ENCODE results near the gene AHRR.

AHRR gene

DNA sequence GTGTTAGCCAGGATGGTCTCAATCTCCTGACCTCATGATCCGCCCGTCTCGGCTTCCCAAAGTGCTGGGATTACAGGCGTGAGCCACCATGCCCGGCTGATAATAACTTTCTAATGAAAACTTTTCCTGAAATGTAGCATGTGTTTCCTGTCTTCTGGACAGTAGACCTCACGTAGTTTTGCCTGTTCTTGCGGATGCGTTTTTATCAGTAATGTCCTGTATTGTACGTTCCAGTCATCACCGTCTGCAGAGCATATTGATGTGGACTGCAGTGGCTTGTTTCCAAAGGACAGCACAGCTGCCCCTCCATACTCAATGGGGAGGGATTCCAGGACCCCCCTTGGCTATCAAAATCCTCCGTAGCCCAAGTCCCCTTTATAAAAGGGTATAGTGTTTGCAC lies 134.3 kb downstream of the AHRR start:
- TF ChIP-seq SUZ12 (IDR thresholded peaks at IDR 0.05) (no peak), LEF1 (IDR thresholded peaks at IDR 0.05; ENCODE audit: borderline replicate concordance) (no peak), FOXK2 (IDR thresholded peaks at IDR 0.05) (no peak), ZNF384 (IDR thresholded peaks at IDR 0.05) (no peak), HDGF (IDR thresholded peaks at IDR 0.05; ENCODE audit: borderline replicate concordance) (no peak), CTBP1 (IDR thresholded peaks at IDR 0.05; ENCODE audit: borderline replicate concordance) (no peak), FOXA1 (IDR thresholded peaks at IDR 0.05) (no peak), SP1 (IDR thresholded peaks at IDR 0.05) (no peak), TARDBP (IDR thresholded peaks at IDR 0.05) (no peak), BHLHE40 (IDR thresholded peaks at IDR 0.05; ENCODE audit: borderline replicate concordance) (no peak), ELF4 (IDR thresholded peaks at IDR 0.05) (no peak), L3MBTL2 (conservative IDR thresholded peaks at IDR 0.05) (no peak), NFRKB (IDR thresholded peaks at IDR 0.05) (no peak), ARNT (IDR thresholded peaks at IDR 0.05) (no peak), FOXM1 (IDR thresholded peaks at IDR 0.05; ENCODE audit: borderline replicate concordance) (no peak)
- TF ChIP-seq, protein P1, sequence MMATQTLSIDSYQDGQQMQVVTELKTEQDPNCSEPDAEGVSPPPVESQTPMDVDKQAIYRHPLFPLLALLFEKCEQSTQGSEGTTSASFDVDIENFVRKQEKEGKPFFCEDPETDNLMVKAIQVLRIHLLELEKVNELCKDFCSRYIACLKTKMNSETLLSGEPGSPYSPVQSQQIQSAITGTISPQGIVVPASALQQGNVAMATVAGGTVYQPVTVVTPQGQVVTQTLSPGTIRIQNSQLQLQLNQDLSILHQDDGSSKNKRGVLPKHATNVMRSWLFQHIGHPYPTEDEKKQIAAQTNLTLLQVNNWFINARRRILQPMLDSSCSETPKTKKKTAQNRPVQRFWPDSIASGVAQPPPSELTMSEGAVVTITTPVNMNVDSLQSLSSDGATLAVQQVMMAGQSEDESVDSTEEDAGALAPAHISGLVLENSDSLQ (IDR thresholded peaks at IDR 0.05): no peak
- POLR2A ChIA-PET: no interaction called here
- CTCF ChIA-PET: interaction anchor here (1.4 kb wide), 1 partner anchor 9 kb away, joined by 6 read pairs; no protein-coding TSS in a partner anchor
- no peak for DNase-seq (ENCODE audit: extremely low spot score)

- ChIA-PET POLR2A (no interaction called here), CTCF (interaction anchor here (1.0 kb wide), 1 partner anchor 10 kb away, joined by 5 read pairs; no protein-coding TSS in a partner anchor)
- DNase-seq (ENCODE audit: extremely low spot score): no peak
- TF ChIP-seq HDGF (IDR thresholded peaks at IDR 0.05; ENCODE audit: borderline replicate concordance) (no peak), SP1 (IDR thresholded peaks at IDR 0.05) (no peak), FOXM1 (IDR thresholded peaks at IDR 0.05; ENCODE audit: borderline replicate concordance) (no peak), ZNF384 (IDR thresholded peaks at IDR 0.05) (no peak), FOXA1 (IDR thresholded peaks at IDR 0.05) (no peak), NFRKB (IDR thresholded peaks at IDR 0.05) (no peak), TARDBP (IDR thresholded peaks at IDR 0.05) (no peak), FOXK2 (IDR thresholded peaks at IDR 0.05) (no peak)
- TF ChIP-seq, protein P1 (IDR thresholded peaks at IDR 0.05): no peak
These were observed 135.1 kb downstream of the AHRR start for GRCh38 chr5:456351-457194.

DNA sequence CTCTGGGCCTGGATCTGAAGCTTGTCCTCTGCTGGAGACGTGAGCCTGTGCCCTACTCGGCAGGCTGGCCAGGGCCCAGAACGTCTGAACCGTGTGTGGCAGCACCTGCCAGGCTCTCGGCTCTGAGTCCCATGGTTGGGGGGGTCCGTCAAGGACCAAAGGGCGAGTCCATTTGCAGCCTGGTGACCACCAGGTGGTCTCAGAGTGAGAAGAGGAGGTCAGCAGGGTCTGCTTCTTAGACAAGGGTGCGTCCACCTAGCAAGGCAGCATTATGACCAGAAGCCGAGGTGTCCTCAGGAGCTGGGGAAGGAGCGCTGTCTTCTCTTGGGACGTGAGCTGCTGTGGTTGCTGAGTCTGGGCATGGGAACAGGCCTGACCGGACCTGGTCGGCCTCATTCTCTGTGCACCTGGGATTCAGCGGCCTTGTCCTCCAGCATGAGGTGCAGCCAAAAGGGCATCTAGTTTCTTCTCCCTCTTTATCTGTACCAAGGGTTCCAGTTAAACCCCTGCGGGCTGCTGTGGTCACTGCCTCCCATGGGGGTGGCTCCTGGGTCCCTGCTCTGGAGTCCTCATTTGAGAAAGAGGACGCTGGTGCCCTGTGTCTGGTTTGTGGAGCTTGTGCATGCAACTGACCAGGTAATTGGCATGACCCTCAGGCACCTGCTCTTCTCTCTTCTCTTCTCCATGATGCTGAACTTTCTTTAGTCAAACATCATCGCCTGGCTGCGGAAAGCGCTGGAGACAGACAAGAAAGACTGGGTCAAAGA lies 135.9 kb downstream of the AHRR start:
- DNase-seq (ENCODE audit: extremely low spot score): no peak
- ChIA-PET CTCF (interaction anchor here (1.0 kb wide), 1 partner anchor 11 kb away, joined by 5 read pairs; no protein-coding TSS in a partner anchor), POLR2A (no interaction called here)
- TF ChIP-seq CTBP1 (IDR thresholded peaks at IDR 0.05; ENCODE audit: borderline replicate concordance): no peak
- no peak for TF ChIP-seq NFRKB (IDR thresholded peaks at IDR 0.05)
- TF ChIP-seq ARNT (IDR thresholded peaks at IDR 0.05): no peak
- TF ChIP-seq FOXA1 (IDR thresholded peaks at IDR 0.05): no peak
- TF ChIP-seq FOXM1 (IDR thresholded peaks at IDR 0.05; ENCODE audit: borderline replicate concordance): no peak
- TF ChIP-seq LEF1 (IDR thresholded peaks at IDR 0.05; ENCODE audit: borderline replicate concordance): no peak
- TF ChIP-seq FOXK2 (IDR thresholded peaks at IDR 0.05): no peak

GRCh38 chr5:458547-459353 lies 137.2 kb downstream of the AHRR start:
- ChIA-PET POLR2A (no interaction called here), CTCF (no interaction called here)
- TF ChIP-seq FOXM1 (IDR thresholded peaks at IDR 0.05; ENCODE audit: borderline replicate concordance) (no peak), FOXK2 (IDR thresholded peaks at IDR 0.05) (no peak)
- DNase-seq (ENCODE audit: extremely low spot score): no peak

- TF ChIP-seq FOXA1 (IDR thresholded peaks at IDR 0.05): no peak
- TF ChIP-seq ARNT (IDR thresholded peaks at IDR 0.05): no peak
- TF ChIP-seq BHLHE40 (IDR thresholded peaks at IDR 0.05; ENCODE audit: borderline replicate concordance): no peak
- TF ChIP-seq L3MBTL2 (conservative IDR thresholded peaks at IDR 0.05): no peak
- TF ChIP-seq NFRKB (IDR thresholded peaks at IDR 0.05): no peak
- TF ChIP-seq, protein P1 (IDR thresholded peaks at IDR 0.05): no peak
- TF ChIP-seq CTBP1 (IDR thresholded peaks at IDR 0.05; ENCODE audit: borderline replicate concordance): no peak
- no peak for TF ChIP-seq LEF1 (IDR thresholded peaks at IDR 0.05; ENCODE audit: borderline replicate concordance)
- no peak for TF ChIP-seq FOXK2 (IDR thresholded peaks at IDR 0.05)
- DNase-seq (ENCODE audit: extremely low spot score): no peak
- ChIA-PET CTCF (no interaction called here), POLR2A (interaction anchor here (0.9 kb wide), 1 partner anchor 12 kb away, joined by 5 read pairs; no protein-coding TSS in a partner anchor)
These were observed 138.2 kb downstream of the AHRR start for GRCh38 chr5:459562-460272.
